Activated CD8-positive, alpha-beta memory T cell treated with anti-CD3 and anti-CD28 coated beads, Interleukin-2, amount 50 U/mL, for 1 hour (primary cell): ENCODE results near the gene AP4E1.
"Not testable (repeated sequence)": the region's sequence is repeated elsewhere in the genome, so short reads cannot be mapped to it uniquely, and the experiment has no call there.

ENCODE experiments used
- DNase-seq: peaks from one replicate; pipeline ENCODE4 v3.0.0-alpha.2; 2020; ENCODE audit errors: extremely low read depth

The AP4E1 gene

DNA sequence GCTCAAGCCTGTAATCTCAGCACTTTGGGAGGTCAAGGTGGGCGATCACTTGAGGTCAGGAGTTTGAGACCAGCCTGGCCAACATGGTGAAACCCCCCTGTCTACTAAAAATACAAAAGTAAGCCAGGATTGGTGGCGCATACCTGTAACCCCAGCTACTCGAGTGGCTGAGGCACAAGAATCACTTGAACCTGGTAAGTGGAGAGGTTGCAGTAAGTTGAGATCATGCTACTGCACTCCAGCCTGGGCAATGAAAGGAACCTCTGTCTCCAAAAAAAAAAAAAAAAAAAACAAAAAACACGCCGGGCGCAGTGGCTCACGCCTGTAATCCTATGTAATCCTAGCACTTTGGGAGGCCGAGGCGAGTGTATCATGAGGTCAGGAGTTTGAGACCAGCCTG is 18.9 kb upstream of the AP4E1 start:
- no peak for DNase-seq

DNA sequence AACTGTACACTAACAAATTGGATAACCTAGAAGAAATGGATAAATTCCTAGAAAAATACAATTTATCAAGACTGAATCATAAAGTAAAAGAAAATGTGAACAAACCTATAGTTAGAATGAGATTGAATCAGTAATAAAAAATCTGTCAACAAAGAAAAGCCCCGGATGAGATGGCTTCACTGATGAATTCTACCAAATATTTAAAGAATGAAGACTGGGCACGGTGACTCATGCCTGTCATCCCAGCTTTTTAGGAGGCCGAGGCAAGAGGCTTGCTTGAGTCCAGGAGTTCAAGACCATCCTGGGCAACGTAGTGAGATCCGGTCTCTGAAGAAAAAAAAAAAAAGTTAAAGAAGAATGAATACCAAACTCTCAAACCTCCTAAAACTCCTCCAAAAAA is 17.7 kb upstream of the AP4E1 start:
- DNase-seq = no peak

DNA sequence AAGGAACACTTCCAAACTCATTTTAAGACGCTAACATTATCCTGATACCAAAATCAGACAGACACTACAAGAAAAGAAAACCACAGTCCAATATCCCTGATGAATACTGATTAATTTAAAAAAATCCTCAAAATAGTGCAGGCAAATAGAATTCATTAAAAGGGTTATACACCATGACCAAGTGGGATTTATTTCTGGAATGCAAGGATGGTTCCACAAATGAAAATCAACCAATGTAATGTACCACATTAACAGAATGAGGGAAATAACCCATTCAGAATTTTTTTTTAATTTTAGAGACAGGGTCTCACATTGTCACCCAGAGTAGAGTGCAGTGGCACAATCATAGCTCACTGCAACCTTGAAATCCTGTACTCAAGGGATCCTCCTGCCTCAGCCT is 17.3 kb upstream of the AP4E1 start:
- DNase-seq = no peak

DNA sequence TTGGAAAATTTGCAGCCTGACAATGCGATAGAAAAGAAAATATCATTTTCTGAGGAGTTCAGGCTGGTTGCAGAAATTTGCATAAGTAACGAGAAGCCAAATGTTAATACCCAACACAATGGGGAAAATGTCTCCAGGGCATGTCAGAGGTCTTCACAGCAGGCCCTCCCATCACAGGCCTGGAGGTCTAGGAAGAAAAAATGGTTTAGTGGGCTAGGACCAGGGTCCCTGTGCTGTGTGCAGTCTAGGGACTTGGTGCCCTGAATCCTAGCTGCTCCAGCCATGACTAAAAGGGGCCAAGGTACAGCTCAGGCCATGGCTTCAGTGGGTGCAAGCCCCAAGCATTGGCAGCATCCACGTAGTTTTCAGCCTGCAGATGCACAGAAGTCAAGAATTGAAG is 14.5 kb upstream of the AP4E1 start:
- DNase-seq = no peak

DNA sequence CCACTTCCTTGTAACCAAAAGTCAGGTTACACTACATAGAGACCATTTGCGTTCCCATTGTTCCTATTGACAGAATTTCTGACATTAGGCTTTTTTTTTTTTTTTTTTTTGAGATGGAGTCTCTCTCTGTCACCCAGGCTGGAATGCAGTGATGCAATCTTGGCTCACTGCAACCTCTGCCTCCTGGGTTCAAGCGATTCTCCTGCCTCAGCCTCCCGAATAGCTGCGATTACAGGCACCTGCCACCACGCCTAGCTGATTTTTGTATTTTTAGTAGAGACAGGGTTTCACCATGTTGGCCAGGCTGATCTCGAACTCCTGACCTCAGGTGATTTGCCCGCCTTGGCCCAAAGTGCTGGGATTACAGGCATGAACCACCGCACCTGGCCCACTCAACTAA is 7.1 kb upstream of the AP4E1 start:
- DNase-seq = not testable (repeated sequence)

DNA sequence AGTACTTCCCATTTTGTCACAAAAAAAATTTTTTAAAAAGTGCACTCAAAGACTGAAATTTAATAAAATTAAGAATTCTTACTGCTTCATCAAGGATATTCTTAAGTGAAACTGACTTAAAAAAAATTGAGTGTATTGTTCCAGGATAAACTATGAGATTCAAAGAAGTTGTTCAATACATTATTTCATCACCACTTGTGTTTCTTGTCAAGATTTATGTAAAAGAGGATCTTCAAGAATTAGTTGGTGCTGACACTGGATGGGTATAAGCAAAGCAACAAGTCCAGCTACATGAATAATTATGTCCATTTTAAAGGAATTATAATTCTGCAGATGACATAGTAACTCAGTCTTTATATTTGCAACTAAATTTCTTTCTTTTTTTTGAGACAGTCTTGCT is 4.3 kb upstream of the AP4E1 start:
- DNase-seq = no peak

DNA sequence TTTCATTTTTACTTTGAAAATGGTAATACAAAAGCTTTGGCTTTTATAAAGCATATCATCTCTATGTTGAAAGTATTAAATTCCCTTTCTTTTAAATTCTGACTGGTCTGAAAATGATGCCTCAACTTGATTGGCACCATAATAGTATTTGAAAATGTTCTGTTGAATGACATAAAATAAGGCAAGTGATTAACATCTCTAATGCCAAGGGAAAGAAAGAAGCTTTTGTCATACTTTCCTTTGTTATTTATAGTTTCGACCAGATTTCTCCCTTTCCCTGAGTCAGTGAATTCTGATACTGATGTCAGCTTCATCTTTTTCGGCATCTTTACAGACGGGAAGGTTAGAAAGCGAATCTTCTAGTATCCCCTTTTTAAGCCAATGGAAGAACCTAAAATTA is 3.4 kb upstream of the AP4E1 start:
- no peak for DNase-seq

DNA sequence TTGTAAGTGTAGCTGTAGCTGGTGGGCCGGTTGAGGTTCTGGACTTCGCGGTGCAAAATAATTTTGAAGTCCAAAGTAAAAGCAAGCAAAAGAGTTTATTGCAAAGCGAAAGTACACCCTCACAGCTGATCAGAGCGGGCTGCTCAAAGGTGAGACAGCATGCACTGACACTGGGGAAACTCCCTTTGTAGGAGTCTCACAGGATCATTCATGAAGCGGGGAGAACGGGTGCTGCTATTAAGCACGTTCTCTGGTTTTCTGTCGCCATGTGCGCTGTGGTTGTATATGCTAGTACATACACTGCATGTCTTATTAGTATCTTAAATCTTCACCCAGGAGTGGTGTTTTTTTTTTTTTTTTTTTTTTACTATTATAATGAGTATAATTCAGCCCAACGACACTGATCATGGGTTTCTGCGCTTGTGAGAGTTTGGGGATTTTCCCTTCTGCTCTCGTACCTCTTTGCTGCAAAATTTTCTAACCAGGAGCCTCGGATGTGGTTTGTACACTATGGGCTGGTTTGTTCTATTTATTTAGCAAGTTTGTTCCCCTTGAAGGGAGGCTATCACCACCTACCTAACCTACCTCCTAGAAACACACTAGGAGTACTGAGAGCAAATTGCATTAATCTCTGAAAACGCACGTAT is 1.4 kb upstream of the AP4E1 start:
- peak; percentile 54 for DNase-seq

DNA sequence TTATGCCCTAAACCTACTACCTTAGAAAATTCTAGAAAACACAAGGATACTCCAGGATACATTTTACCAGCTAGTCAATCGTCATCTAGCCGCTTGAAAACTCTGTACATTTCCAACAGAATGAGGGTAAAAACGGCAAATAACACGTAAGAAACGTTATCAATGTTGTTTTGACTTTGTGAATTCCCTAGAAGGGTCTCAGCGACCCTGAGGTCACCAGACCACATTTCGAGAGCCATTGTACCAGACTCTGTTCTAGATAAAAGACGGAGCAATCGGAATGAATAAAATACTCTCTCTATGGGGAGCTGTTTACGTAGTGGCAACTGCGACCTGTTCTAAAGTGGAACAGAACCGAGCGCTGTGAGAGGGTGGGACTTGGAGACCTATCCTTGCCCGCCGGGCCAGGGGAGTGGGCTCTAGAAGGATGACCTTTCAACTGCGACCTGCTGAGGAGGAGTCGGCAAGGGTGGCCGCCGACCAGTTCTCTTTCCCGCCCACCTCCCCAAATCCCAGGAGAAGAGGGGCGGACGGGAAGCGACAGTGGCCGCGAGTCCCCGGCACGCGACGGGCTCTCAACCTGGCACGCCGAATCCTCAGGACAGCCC is 778 bp upstream of the AP4E1 start:
- DNase-seq = no peak

DNA sequence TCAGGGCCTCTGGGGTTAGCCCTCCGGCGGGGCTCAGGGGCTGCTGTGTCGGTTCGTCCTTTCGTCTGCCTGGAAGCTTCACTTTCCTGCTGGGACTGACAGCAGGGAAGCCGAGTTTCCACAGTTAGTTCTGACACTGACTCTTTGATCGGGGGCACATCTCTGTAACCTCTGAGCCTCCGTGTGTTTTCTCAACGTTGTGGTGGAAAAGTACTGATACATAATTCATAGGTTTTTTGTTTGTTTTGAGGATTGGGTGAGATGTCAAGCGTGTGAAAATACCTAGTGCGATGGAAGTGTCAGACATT is 481 bp downstream of the AP4E1 start:
- no peak for DNase-seq

DNA sequence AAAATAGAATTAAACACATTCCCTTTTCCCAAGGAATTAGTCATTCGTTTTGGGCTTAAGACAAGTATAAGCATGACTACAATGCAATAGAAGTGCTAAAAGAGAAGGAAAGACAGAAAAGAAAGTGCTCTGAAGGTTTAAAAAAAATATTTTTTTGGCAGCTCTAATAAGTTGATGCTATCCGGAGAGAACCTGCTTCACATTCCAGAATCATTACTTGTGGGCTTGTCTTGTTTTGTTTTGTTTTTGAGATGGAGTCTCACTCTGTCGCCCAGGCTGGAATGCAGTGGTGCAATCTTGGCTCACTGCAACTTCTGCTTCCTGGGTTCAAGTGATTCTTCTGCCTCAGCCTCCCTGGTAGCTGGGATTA is 1.9 kb downstream of the AP4E1 start:
- DNase-seq = not testable (repeated sequence)

DNA sequence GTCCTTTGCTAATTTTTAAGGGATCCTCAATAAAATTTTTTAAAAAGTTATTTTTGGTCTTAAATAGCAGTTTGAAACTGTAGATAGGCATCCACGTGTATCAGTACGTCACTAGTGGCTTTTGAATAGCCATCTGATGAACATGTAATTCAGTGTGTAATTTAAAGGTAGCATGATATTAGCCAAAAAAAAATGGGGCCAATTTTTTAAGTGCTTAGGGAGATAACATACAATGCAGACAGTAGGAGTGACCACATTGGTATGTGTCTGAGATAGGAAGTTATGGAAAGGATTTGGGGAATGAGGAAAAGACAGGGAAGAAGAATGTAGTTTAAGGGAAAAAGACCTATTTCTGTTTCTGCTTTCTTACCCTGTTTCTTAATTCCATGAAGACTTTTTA is 2.5 kb downstream of the AP4E1 start:
- no peak for DNase-seq

DNA sequence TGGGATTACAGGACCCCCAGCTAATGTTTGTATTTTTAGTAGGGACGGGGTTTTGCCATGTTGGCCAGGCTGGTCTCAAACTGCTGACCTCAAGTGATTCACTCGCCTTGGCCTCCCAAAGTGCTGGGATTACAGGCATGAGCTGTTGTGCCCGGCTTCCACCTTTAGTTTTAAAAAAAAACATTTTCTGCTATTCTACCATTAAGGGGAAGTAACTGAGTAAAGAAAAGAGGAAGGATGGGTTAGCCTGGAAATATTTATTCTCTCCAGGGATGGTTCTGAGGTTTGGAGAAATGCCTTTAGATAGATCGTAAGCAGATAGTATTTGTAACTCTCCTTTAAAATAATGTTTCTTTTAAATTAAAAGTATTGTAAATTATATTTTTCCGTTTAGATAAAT is 3.1 kb downstream of the AP4E1 start:
- no peak for DNase-seq

DNA sequence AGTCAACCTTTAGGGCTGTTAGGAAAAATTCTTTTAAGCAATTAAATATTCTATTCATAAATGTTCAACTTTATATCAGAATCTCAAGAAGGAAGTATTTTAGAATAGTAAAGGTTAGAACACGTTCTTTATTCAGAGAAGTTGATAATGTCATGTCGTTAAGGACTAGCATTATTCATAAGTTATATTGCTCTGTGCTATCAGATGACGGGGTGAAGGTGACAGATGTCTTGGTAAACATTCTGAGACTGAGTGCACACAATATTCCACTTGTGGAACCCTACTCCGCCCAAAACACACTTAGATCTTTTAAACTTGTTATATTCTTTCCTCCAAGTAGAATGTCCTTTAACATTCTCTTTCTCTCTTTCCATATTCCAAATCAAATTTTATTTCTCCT is 7.9 kb downstream of the AP4E1 start:
- DNase-seq = no peak

DNA sequence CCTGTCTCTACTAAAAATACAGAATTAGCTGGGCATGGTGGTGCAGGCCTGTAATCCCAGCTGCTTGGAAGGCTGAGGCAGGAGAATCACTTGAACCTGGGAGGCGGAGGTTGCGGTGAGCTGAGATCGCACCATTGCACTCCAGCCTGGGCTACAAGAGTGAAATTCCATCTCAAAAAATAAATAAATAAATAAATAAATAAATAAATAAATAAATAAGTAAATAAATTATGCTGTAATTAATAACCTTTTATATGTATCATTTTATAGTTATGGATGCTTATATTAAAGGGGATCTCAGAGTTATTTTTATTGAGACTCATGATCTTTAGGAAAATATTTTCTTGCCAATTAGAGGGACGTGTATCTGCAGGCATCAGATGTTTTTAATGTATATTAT is 10.9 kb downstream of the AP4E1 start:
- DNase-seq = not testable (repeated sequence)

DNA sequence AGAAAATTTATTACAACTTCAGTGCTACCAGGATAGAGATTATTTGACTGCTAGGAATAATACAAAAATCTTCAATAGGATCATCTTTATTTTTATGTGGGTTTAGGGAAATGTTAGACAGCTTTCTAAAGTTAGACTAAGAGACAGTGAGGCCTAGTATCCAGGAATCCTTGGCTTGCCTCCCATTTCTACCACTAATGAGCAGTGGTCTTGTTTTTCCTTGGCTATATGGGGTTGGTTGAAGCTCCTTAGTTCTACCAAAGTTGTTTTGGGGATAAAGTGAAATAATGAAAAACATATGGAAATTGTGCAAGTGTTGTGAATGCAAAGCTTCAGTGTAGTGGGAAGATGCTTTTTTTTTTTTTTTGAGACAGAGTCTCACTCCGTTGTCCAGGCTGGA is 16.8 kb downstream of the AP4E1 start:
- DNase-seq = no peak

DNA sequence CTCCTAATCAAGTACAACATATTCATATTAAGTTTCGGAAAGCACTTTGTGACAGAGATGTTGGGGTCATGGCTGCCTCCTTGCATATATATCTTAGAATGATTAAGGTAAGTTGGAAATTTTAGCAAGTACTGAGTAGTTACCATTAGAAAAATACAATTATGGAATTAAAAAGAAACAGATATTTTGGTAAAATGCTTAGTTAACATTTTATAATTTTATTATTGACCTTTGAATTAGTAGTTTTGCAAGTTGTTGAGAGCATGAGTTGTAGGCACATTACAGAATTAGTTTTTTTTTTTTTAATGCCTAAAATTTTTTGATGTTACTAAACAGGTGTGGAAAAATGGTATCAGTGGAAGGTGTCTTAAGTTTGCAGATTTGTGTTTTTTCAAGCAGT is 20.6 kb downstream of the AP4E1 start:
- DNase-seq = no peak

DNA sequence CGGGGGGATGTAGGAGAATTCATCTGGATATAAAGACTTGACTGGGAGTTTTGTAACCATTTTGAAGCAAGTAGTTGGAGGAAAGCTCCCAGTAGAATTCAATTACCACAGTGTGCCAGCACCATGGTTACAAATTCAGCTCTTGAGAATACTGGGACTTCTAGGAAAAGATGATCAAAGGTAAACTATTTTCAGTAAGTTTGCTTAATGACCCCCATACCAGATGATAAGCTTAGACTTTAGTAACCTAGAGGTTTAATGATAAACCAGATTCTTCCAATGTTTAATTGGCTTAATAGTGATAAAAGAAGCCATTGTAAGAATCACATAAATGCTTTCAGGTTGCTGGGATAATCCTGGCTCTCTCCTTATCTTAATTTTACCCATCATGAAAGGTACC is 22.3 kb downstream of the AP4E1 start:
- DNase-seq = no peak

DNA sequence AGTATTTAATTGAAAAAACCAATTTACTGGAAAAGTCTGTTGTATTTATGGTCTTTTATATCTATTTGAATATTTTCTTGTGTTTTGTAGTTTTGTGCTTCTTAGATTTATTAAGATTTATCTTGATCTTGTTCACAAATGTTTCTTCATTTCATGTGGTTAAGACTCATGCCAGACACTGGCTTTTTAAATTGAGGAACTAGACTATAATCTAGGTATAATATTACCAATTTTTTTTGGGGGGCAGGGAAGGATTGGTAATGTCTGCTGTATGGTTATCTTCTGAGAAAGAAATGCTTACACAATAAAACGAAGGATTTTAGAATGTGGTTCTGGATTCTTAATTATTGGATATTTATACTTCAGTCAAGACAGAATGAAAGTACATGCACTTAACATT is 24.9 kb downstream of the AP4E1 start:
- DNase-seq = no peak

DNA sequence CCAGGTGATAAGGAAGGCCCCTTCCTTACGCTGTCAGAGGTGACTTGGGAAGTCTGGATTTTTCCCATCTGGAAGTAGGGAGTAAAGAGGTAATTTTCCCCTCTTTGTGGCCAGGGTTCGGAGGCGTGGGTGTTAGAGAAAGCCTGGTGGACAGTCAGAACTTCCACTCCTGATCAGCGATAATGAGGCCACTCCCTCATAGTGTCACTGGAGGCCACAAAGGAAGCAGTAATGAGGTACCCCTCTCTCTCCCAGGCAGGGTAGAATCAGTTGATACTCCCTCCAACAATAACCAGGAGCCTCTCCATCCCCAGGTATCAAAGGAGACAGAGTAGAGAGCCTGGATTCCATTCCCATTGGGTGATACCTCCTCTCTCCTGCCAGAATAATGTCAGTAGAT is 30.0 kb downstream of the AP4E1 start:
- no peak for DNase-seq

DNA sequence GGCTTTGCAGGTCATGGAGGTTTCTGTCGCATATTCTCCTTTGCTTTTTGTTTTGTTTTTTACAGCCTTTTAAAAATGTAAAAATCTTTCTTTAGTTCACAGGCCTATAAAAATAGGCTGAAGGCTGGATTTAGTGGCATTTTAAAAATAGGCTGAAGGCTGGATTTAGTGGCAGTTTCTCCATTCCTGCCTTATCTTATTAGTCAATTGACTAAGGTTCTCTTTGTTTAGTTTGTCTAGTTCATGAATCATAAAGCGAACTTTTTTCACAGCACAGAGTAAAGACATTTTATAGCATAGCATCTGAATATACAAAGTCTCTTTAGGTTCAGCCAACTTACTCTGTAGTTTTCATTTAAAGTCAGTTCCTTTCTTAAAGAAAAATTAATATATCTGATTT is 31.4 kb downstream of the AP4E1 start:
- DNase-seq = no peak

DNA sequence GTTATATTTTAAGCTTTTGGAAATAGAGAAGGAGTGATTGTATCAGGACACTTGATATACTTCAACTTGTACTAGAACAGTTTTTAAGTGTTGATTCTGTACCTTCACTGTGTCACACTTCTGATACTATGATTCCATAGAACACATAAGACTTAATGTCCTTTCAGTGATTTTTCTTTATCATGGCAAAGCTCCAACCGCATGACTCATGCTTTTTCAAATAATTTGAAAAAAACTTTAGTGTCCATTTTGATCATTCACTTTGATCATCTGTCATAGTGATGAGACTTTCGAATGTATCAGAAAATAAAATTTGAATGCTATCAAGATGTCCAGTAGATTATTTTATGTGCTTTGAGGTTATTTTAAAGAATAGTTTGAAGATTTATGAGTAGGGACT is 32.0 kb downstream of the AP4E1 start:
- DNase-seq = no peak

DNA sequence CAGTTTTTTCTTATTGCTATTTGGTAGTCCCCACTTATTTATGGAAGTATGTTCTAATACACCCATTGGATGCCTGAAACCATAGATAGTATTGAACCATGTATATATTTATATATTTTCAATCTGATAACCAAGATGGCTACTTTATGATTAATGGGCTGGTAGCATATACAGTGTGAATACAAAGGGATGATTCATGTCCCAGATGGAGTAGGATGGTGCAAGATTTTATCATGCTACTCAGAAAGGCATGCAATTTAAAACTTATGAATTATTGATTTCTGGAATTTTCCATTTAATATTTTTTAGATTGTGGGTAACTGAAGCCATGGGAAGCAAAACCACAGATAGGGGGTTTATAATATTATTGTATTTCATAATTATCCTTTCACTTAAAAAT is 35.2 kb downstream of the AP4E1 start:
- DNase-seq = no peak

DNA sequence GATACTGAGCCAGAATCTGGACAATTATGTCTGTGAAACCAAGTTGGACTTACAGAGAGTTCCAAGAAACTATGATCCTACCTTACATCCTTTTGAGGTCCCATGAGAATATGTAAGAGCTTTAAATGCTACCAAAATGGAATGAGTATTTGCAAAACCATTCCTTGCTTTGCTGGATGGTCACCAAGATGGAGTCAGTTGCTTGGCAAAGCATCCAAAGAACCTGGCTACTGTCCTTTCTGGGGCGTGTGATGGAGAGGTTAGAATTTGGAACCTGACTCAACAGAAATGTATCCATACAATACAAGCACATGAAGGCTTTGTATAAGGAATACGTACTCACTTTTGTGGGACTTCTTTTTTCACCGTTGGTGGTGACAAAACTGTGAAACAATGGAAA is 36.2 kb downstream of the AP4E1 start:
- no peak for DNase-seq

DNA sequence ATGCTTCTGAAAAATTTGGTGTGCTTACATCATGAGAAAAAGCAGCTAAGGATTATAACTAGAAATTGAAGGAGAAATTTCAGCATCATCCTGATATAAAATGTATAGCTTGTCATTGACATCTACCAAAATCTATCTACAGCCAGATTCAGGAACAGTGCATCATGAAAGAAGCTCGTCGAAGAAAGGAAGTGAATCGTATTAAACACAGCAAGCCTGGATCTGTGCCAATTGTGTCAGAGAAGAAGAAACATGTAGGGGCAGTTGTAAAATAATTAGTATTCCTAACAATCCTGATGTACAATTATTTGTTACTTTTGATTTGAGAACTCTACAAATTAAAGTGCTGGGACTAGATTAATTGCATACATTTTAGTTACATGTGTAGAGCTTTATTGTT is 37.2 kb downstream of the AP4E1 start:
- DNase-seq = no peak
